ENCODE data around the gene CXCL13.
A peak's percentile ranks its signal among the peaks of the same experiment; 100 is the strongest.
"Not testable (repeated sequence)": the region's sequence is repeated elsewhere in the genome, so short reads cannot be mapped to it uniquely, and the experiment has no call there.

Gene CXCL13

DNA sequence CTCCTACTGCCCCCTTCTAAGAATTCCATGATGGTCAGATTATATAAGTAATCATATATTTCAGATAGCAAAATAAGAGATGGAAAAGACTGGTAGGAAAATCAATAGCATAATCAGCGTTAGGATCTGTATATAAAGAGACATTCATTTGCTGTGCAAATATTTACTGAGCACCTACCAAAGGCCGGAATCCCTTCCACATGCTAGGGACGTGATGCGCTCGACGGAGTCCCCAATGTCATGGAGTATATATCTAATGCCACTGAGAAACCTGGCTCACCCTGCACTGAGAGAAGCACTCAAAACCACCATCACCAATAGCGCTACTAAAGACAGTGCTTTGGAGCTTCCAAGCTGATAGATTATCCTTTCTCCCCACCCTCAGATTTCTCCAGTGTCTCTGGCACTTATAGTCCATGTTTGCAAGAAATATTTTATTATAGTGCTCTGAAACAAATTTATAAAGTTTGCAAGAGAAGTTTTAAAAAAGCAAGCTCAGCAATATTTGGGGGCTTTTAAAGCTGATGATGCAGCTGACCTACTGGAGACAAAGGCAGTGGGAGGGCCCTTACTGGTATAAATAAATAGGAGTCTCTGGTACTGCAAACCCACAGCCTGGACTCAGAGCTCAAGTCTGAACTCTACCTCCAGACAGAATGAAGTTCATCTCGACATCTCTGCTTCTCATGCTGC lies at the start of gene CXCL13:
CXCL13 (plus strand) TSS at position 611 of the 693 bp plus-strand sequence; CDS start at position 657, 46 bp downstream.
- no peak for DNase-seq

GRCh38 chr4:77560170-77560569 lies 45.5 kb upstream of the CXCL13 start:
- no peak for DNase-seq

DNA sequence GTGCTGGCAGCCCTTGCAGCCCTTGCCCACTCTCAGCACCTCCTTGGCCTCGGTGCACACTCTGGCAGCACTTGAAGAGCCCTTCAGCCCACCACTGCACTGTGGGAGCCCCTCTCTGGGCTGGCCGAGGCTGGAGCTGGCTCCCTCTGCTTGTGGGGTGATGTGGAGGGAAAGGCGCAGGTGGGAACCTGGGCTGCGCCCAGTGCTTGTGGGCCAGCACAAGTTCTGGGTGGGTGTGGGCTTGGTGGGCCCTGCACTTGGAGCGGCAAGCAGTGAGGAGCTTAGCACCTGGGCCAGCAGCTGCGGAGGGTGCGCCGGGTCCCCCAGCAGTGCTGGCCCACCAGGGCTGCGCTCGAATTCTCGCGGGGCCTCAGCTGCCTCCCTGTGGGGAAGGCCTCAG lies 43.9 kb upstream of the CXCL13 start:
- DNase-seq = not testable (repeated sequence)

- DNase-seq = no peak
Observed at GRCh38 chr4:77564231-77564630, 41.4 kb upstream of the CXCL13 start.

- DNase-seq = no peak
Observed at GRCh38 chr4:77566148-77566547, 39.5 kb upstream of the CXCL13 start.

DNA sequence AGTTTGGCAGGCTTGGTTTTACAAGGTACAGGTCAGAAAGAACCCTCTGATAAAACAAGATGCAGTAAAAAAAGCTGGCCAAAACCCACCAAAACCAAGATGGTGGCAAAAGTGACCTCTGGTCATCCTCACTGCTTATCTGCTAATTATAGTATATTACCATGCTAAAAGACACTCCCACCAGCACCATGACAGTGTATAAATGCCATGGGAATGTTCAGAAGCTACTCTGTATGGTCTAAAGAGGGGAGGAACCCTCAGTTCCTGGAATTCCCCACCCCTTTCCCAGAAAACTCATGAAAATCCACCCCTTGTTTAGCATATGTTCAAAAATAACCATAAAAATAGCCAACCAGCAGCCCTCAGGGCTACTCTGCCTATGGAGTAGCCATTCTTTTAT lies 38.1 kb upstream of the CXCL13 start:
- DNase-seq = no peak

- DNase-seq = not testable (repeated sequence)
Observed at GRCh38 chr4:77570508-77571214, 35.0 kb upstream of the CXCL13 start.

GRCh38 chr4:77576351-77576750 lies 29.3 kb upstream of the CXCL13 start:
- DNase-seq = no peak

- DNase-seq = no peak
Observed at GRCh38 chr4:77578145-77578544, 27.5 kb upstream of the CXCL13 start.

DNA sequence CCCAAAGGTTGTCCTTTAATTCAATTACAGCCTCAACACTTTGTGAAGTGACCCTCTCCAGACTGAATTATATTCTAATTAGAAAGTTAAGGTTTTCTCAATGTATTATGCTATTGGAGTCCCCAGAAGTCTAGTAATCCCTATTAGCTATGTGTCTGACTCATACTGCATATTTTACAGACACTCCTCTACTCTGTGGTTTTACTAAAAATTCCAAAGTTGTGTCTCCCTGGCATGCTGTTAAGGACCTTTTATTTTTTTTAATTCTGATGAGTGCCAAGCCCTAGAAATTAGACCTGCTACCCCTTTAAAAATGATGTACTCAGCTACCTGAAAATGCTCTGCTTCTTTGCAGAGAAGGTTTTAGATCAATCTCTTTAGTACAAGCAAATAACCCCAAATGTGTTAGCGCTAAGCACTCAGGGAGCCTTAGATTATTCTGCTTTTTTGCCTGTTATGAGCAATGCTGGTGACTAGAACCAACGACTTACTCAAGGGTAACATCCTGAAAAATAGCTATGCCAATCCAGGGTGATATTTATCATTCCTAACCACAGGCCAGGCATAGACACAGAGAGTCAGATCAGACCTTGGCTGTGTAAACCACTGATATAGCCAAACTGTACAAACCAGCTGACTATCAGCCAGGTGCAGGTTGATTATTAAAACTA lies 26.1 kb upstream of the CXCL13 start:
- DNase-seq = no peak

GRCh38 chr4:77581724-77582123 lies 23.9 kb upstream of the CXCL13 start:
- DNase-seq = no peak

- DNase-seq = no peak
Observed at GRCh38 chr4:77582156-77582555, 23.5 kb upstream of the CXCL13 start.

GRCh38 chr4:77582711-77583110 lies 22.9 kb upstream of the CXCL13 start:
- no peak for DNase-seq

- DNase-seq = peak; percentile 93 to 96
Observed at GRCh38 chr4:77586951-77587383, 18.7 kb upstream of the CXCL13 start.

- DNase-seq = no peak
Observed at GRCh38 chr4:77590482-77590881, 15.1 kb upstream of the CXCL13 start.

DNA sequence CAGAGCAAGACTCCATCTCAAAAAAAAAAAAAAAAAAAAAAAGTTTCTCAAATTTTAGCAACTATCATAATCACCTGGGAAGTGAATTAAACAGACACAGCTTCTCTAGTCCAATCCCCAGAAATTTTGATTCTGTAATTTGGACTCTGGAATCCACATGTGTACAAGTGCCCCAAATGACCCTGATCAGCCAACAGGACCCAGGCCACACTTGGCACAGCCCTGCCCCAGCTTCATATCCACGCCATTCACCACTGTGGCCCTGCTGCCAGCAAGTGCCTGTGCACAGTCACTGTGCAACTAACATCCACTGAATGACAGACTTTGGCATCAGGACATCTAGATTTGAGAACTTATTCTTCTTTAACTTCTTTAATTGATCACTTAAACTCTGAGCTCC lies 14.1 kb upstream of the CXCL13 start:
- DNase-seq = no peak

- DNase-seq = no peak
Observed at GRCh38 chr4:77593101-77593500, 12.5 kb upstream of the CXCL13 start.

GRCh38 chr4:77593993-77594392 lies 11.6 kb upstream of the CXCL13 start:
- no peak for DNase-seq

- no peak for DNase-seq
Observed at GRCh38 chr4:77595364-77595973, 10.2 kb upstream of the CXCL13 start.

DNA sequence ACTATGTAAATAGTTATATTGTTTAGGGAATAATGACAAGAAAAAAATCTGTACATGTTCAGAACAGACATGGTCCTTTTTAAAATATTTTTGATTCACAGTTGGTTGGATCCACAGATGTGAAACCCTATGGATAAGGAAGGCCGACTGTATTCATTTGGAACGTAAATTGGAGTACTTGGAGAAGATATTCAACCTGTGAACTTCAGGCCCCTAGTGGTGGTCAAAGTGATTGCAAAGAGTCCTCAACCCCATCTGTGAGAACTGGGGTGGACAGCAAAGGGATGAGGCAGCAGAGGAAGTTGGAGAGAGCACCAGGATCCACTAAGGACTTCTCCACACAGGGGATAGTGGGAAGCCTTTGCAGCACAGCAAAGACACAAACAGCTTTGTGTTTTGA lies 6.2 kb upstream of the CXCL13 start:
- peak; percentile 60 to 65 for DNase-seq

DNA sequence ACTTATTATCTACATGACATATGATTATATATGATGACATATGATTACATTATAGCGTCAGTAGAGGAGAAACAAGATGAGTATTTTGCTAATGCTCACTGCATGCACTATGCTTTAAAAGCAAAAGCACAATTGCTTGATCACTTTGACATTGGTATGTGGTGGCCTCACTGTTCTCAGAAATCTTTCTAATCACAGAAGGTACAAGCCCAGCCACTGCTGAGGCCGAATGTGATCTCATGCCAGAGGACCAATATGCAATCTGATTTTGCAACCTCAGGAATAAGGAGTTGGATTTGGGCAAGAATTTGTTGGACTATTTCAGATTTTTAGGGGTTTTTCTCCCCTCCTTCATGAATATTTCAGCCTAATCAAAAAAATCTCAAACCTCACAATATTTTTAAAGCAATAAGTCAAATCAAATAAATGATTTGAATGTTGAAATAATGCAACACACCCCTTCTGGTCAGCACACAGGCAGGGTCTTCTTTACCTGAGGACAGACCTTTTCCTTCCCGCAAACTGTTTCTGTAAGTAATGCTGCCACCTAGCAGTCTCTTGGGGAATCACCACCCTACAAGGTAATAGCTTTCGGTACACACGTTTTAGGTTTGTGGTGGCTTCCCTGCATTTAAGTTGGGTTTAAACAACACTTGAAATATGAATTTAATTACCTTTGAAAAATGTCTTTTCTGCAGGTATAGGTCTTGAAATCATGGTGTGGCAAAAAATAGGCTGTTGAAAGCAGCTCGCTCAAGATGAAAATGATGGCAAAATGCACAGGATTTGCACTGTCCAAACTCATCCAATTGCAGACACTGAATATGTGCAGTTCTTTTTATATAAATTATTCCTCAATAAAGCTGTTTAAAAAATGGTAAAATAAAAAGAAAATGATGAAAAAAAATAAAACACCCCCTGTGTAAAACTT lies 4.8 kb upstream of the CXCL13 start:
- DNase-seq = peak; percentile 55 to 67

DNA sequence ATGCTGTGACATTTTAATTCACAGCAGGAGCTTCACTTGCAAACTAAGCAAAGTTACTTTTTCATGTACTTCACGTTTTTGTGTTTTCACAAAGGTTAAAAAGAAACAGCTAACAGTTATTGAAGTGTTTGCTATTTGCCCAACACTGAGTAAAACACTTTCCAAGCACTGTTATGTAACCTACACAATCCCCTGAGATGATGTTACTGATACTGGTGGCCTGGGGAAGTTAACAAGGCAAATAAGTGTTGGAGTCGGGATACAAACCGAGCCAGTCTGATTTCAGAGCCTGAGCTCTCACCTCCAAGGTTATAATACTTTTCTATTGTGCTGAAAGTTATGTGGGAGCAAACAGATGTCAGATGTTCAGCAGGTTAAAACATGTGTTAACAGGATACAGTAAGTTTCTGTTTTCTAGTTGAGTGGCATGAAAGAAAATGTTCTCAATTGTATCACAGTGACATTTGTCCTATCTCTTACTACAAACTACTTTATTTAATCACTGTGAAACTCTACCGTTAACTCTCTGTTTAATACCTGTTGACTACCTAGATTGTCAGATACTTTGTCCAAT lies 3.9 kb upstream of the CXCL13 start:
- DNase-seq = no peak

All from Kasumi-1 (cell line).